A204.1 (cell line): ENCODE measurements around the gene STAG3.

Experiments used
- FAIRE-seq: peaks from 2 replicates; lab custom pipeline; 2012; peaks lifted over from hg19 to GRCh38; lab: Jason Lieb, UNC

Gene STAG3

GRCh38 chr7:100154651-100155491 lies 22.8 kb upstream of the STAG3 start:
- FAIRE-seq, result no peak

GRCh38 chr7:100155553-100156317 lies 22.0 kb upstream of the STAG3 start:
- no peak for FAIRE-seq

GRCh38 chr7:100156331-100157068 lies 21.2 kb upstream of the STAG3 start:
- no peak for FAIRE-seq

- no peak for FAIRE-seq
Observed at GRCh38 chr7:100157069-100157333, 20.7 kb upstream of the STAG3 start.

- FAIRE-seq, result no peak
Observed at GRCh38 chr7:100157334-100158228, 20.1 kb upstream of the STAG3 start.

GRCh38 chr7:100158229-100159098 lies 19.3 kb upstream of the STAG3 start, which contains the start of gene TRAPPC14:
Gene TRAPPC14 (minus strand): TSS chr7:100158723. CDS start chr7:100158499, 224 bp downstream.
- no peak for FAIRE-seq

- no peak for FAIRE-seq
Observed at GRCh38 chr7:100159099-100159623, 18.6 kb upstream of the STAG3 start.

GRCh38 chr7:100160067-100160466 lies 17.7 kb upstream of the STAG3 start:
- FAIRE-seq, result no peak

GRCh38 chr7:100163006-100163531 lies 14.6 kb upstream of the STAG3 start:
- FAIRE-seq, result no peak

GRCh38 chr7:100163871-100164270 lies 13.8 kb upstream of the STAG3 start:
- no peak for FAIRE-seq

- FAIRE-seq, result no peak
Observed at GRCh38 chr7:100166317-100166940, 11.3 kb upstream of the STAG3 start.

GRCh38 chr7:100166970-100167911 lies 10.5 kb upstream of the STAG3 start:
- FAIRE-seq, result no peak

- FAIRE-seq, result no peak
Observed at GRCh38 chr7:100167912-100168323, 9.8 kb upstream of the STAG3 start.

GRCh38 chr7:100169147-100169850 lies 8.4 kb upstream of the STAG3 start:
- no peak for FAIRE-seq

GRCh38 chr7:100170101-100170897 lies 7.4 kb upstream of the STAG3 start:
- FAIRE-seq, result no peak

GRCh38 chr7:100171087-100171681 lies 6.5 kb upstream of the STAG3 start:
- FAIRE-seq, result no peak

- no peak for FAIRE-seq
Observed at GRCh38 chr7:100171840-100172239, 5.9 kb upstream of the STAG3 start.
